KMS-11 (cell line): Measurements from ENCODE around the gene MYBL2.

Source experiments
- H2AFZ ChIP-seq: fragments of 200-600 bp; sonication (generic); 2 replicates; pipeline ENCODE4 v1.6.1; 2016; ENCODE audit warnings: antibody characterized with exemption, mixed run types, low read depth
- H3K27ac ChIP-seq: fragments of 200-600 bp; sonication (generic); 2 replicates; pipeline ENCODE4 v1.6.1; 2016; ENCODE audit warnings: mild to moderate bottlenecking, mixed run types
- H3K27me3 ChIP-seq: fragments of 200-600 bp; sonication (generic); 2 replicates; pipeline ENCODE4 v1.6.1; 2017; ENCODE audit warnings: mild to moderate bottlenecking, low read depth, mixed run types, moderate library complexity; ENCODE audit not compliant: insufficient read depth
- H3K36me3 ChIP-seq: fragments of 200-600 bp; sonication (generic); 2 replicates; pipeline ENCODE4 v1.6.1; 2017; ENCODE audit warnings: mild to moderate bottlenecking, mixed run types; ENCODE audit not compliant: insufficient read depth
- H3K4me1 ChIP-seq: fragments of 200-600 bp; sonication (generic); 2 replicates; pipeline ENCODE4 v1.6.1; 2016; ENCODE audit warnings: mild to moderate bottlenecking, low read depth, mixed run types; ENCODE audit not compliant: poor library complexity, severe bottlenecking
- H3K4me2 ChIP-seq: fragments of 200-600 bp; sonication (generic); 2 replicates; pipeline ENCODE4 v1.7.0; 2016; ENCODE audit warnings: mild to moderate bottlenecking, mixed run types
- H3K4me3 ChIP-seq: fragments of 200-600 bp; sonication (generic); IDR thresholded peaks from 2 replicates; pipeline ENCODE4 v1.6.1; 2017; ENCODE audit warnings: low read depth, low read length, mixed read lengths; ENCODE audit not compliant: insufficient read depth
- H3K79me2 ChIP-seq: fragments of 200-600 bp; sonication (generic); 2 replicates; pipeline ENCODE4 v1.6.1; 2016; ENCODE audit warnings: low read depth, mixed run types; ENCODE audit not compliant: insufficient read depth
- H3K9ac ChIP-seq: fragments of 200-600 bp; sonication (generic); 2 replicates; pipeline ENCODE4 v1.6.1; 2016; ENCODE audit warnings: mild to moderate bottlenecking, mixed run types
- H4K20me1 ChIP-seq: fragments of 200-600 bp; sonication (generic); 2 replicates; pipeline ENCODE4 v1.6.1; 2016; ENCODE audit warnings: mild to moderate bottlenecking, mixed run types; ENCODE audit not compliant: insufficient read depth
- CTCF ChIP-seq: fragments of 200-600 bp; sonication (generic); conservative IDR thresholded peaks from 2 replicates; pipeline ENCODE4 v1.6.1; 2017; ENCODE audit warnings: low read depth, mild to moderate bottlenecking, antibody characterized with exemption, low read length, moderate library complexity, mixed read lengths

Gene MYBL2

GRCh38 chr20:43723186-43723585 lies 56.3 kb downstream of the MYBL2 start:
- no peak overlapping the region for H3K27ac ChIP-seq
- H2AFZ ChIP-seq: no peak overlapping the region
- H4K20me1 ChIP-seq: no peaks in the 10 kb centered on the region
- H3K9ac ChIP-seq: no peak overlapping the region
- H3K27me3 ChIP-seq: no peaks in the 10 kb centered on the region
- TF ChIP-seq CTCF: no peak
- no peaks in the 10 kb centered on the region for H3K79me2 ChIP-seq
- H3K4me1 ChIP-seq: peaks cover 17% of the 10 kb centered on the region
- H3K4me2 ChIP-seq: no peak overlapping the region
- H3K36me3 ChIP-seq: no peaks in the 10 kb centered on the region
- no peak overlapping the region for H3K4me3 ChIP-seq

- Histone ChIP-seq H2AFZ (no peak overlapping the region), H3K27me3 (no peaks in the 10 kb centered on the region), H3K36me3 (no peaks in the 10 kb centered on the region), H3K9ac (no peak overlapping the region), H3K79me2 (no peaks in the 10 kb centered on the region), H3K4me1 (peaks cover 22% of the 10 kb centered on the region), H3K27ac (no peak overlapping the region), H3K4me3 (no peak overlapping the region), H3K4me2 (no peak overlapping the region), H4K20me1 (no peaks in the 10 kb centered on the region)
- no peak for TF ChIP-seq CTCF
Measured at GRCh38 chr20:43723735-43724134, 56.8 kb downstream of the MYBL2 start.

- Histone ChIP-seq H3K36me3 (no peaks in the 10 kb centered on the region), H4K20me1 (no peaks in the 10 kb centered on the region), H3K27ac (no peak overlapping the region), H3K4me3 (no peak overlapping the region), H3K4me1 (peaks cover 22% of the 10 kb centered on the region), H3K27me3 (no peaks in the 10 kb centered on the region), H3K4me2 (no peak overlapping the region), H3K79me2 (no peaks in the 10 kb centered on the region), H2AFZ (no peak overlapping the region), H3K9ac (no peak overlapping the region)
- no peak for TF ChIP-seq CTCF
Measured at GRCh38 chr20:43724383-43724782, 57.5 kb downstream of the MYBL2 start.

- Histone ChIP-seq H3K4me1 (peaks cover 22% of the 10 kb centered on the region), H3K4me3 (no peak overlapping the region), H3K9ac (no peak overlapping the region), H3K27ac (0 out of 2 replicates have a peak overlapping the region, but pooled peaks have one; percentile 20), H3K27me3 (no peaks in the 10 kb centered on the region), H4K20me1 (no peaks in the 10 kb centered on the region), H2AFZ (no peak overlapping the region), H3K79me2 (no peaks in the 10 kb centered on the region), H3K36me3 (no peaks in the 10 kb centered on the region), H3K4me2 (no peak overlapping the region)
- TF ChIP-seq CTCF: no peak
Measured at GRCh38 chr20:43725666-43726065, 58.8 kb downstream of the MYBL2 start.

- Histone ChIP-seq H3K27ac (no peak overlapping the region), H3K27me3 (no peaks in the 10 kb centered on the region), H3K36me3 (no peaks in the 10 kb centered on the region), H2AFZ (no peak overlapping the region), H4K20me1 (no peaks in the 10 kb centered on the region), H3K4me1 (peaks cover 22% of the 10 kb centered on the region), H3K79me2 (no peaks in the 10 kb centered on the region), H3K9ac (no peak overlapping the region), H3K4me3 (no peak overlapping the region), H3K4me2 (no peak overlapping the region)
- no peak for TF ChIP-seq CTCF
Measured at GRCh38 chr20:43726333-43726732, 59.4 kb downstream of the MYBL2 start.
